ENCODE data around the gene ERAL1.

ERAL1 gene

DNA sequence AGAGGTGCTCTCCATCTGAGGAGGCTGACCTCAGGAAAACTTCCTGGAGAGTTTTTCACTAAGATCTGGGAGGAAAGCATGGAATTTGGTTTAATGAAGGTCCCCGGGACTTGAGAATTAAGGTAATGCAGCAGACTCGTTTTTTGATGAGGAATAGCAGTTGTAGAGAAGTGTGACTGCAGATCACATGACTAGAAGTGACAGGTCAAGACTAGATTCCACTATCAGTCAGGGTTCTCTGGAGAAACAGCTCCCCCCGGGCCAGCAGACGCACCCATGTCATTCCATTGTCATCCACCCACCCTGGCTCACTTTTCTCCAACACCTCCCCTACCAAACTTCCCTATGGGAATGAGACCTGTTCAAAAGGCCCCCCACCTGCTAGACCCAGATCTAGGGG is 50.0 kb downstream of the ERAL1 start:
- no peak for DNase-seq (ENCODE audit: extremely low spot score)
- no peak for TF ChIP-seq ZNF384 (IDR thresholded peaks at IDR 0.05)
- TF ChIP-seq FOXA1 (IDR thresholded peaks at IDR 0.05): no peak
- TF ChIP-seq TARDBP (IDR thresholded peaks at IDR 0.05): no peak
- TF ChIP-seq L3MBTL2 (conservative IDR thresholded peaks at IDR 0.05): no peak
- no peak for TF ChIP-seq FOXM1 (IDR thresholded peaks at IDR 0.05; ENCODE audit: borderline replicate concordance)
- no peak for TF ChIP-seq ELF4 (IDR thresholded peaks at IDR 0.05)
- TF ChIP-seq ARNT (IDR thresholded peaks at IDR 0.05): no peak
- TF ChIP-seq FOXK2 (IDR thresholded peaks at IDR 0.05): no peak
- no peak for TF ChIP-seq LEF1 (IDR thresholded peaks at IDR 0.05; ENCODE audit: borderline replicate concordance)
- TF ChIP-seq, protein P1, sequence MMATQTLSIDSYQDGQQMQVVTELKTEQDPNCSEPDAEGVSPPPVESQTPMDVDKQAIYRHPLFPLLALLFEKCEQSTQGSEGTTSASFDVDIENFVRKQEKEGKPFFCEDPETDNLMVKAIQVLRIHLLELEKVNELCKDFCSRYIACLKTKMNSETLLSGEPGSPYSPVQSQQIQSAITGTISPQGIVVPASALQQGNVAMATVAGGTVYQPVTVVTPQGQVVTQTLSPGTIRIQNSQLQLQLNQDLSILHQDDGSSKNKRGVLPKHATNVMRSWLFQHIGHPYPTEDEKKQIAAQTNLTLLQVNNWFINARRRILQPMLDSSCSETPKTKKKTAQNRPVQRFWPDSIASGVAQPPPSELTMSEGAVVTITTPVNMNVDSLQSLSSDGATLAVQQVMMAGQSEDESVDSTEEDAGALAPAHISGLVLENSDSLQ (IDR thresholded peaks at IDR 0.05): no peak
- no peak for TF ChIP-seq BHLHE40 (IDR thresholded peaks at IDR 0.05; ENCODE audit: borderline replicate concordance)
- TF ChIP-seq SP1 (IDR thresholded peaks at IDR 0.05): no peak
- TF ChIP-seq CTBP1 (IDR thresholded peaks at IDR 0.05; ENCODE audit: borderline replicate concordance): no peak
- TF ChIP-seq HDGF (IDR thresholded peaks at IDR 0.05; ENCODE audit: borderline replicate concordance): no peak
- TF ChIP-seq SUZ12 (IDR thresholded peaks at IDR 0.05): no peak
- TF ChIP-seq NFRKB (IDR thresholded peaks at IDR 0.05): no peak
- ChIA-PET CTCF (no interaction called here), POLR2A (interaction anchor here (1.4 kb wide), 1 partner anchor 185 kb away, joined by 5 read pairs; the partner anchor contains the start of gene RPL23A)

DNA sequence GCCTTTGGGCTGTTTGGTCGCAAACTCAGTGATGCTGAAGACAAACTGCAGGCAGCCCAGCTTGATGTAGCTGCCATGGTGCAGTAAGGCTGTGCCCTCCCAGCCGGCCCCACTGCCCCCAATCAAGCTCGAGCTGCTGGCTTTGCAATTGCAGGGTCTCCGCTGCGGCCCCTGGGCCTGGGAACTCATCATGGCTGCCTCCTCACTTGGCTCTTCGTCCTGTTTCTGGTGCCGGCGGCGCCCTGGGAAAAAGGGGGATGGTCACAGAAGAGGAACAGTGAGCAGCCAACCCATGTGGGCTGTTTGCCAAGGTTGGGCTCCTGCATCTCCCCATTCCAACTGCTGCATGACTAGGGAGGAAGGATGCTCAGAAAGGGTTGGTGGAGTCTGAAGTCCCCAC is 51.5 kb downstream of the ERAL1 start:
- no peak for DNase-seq (ENCODE audit: extremely low spot score)
- ChIA-PET POLR2A (interaction anchor here (2.1 kb wide), 1 partner anchor 46 kb away, joined by 7 read pairs; the partner anchor contains the start of gene PHF12), CTCF (interaction anchor here (0.7 to 1.3 kb wide), 2 partner anchors 47 to 179 kb away, joined by 3 to 4 read pairs; no protein-coding TSS in a partner anchor)
- TF ChIP-seq ELF4 (IDR thresholded peaks at IDR 0.05) (no peak), NFRKB (IDR thresholded peaks at IDR 0.05) (no peak), CTBP1 (IDR thresholded peaks at IDR 0.05; ENCODE audit: borderline replicate concordance) (no peak), L3MBTL2 (conservative IDR thresholded peaks at IDR 0.05) (no peak), FOXK2 (IDR thresholded peaks at IDR 0.05) (no peak), FOXM1 (IDR thresholded peaks at IDR 0.05; ENCODE audit: borderline replicate concordance) (no peak), BHLHE40 (IDR thresholded peaks at IDR 0.05; ENCODE audit: borderline replicate concordance) (no peak), SP1 (IDR thresholded peaks at IDR 0.05) (no peak), LEF1 (IDR thresholded peaks at IDR 0.05; ENCODE audit: borderline replicate concordance) (no peak), TARDBP (IDR thresholded peaks at IDR 0.05) (no peak), ZNF384 (IDR thresholded peaks at IDR 0.05) (no peak), ARNT (IDR thresholded peaks at IDR 0.05) (no peak), FOXA1 (IDR thresholded peaks at IDR 0.05) (no peak), SUZ12 (IDR thresholded peaks at IDR 0.05) (no peak), HDGF (IDR thresholded peaks at IDR 0.05; ENCODE audit: borderline replicate concordance) (no peak)
- TF ChIP-seq, protein P1 (IDR thresholded peaks at IDR 0.05): no peak

DNA sequence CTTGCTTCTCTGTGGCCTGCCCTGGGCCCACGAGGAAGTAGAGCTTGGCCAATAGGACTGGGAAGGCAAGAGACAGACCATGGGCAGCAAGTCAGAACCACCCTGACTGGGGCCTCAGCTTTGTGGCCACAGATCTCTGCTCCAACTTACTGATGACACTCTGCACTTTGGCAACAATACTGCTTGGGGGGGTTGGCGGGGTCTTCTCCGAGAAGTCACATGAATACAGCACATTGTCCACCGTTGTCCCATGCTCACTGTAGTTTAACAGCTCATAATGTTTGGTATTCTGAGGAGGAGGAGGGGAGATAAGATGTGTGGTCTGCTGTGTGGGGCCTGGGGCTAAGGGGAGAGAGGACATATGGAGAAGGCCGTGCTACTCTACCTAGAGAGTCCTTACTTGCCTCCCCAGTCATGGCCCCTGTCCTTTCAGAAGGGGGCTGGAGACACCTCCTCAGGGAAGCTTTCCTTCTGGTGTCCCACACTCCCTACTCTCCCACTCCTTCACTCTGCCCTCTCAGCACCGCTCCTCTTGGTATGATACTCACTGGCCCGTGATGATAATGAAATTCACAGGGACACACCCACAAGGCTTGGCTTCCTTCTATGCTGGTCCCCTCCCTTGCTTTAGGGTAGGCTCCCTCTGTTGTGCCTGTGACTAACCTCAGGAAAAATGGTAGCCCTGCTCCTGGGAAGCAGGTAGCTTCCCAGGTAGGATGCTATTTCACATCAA is 52.1 kb downstream of the ERAL1 start:
- ChIA-PET POLR2A (interaction anchor here (2.1 to 2.4 kb wide), 2 partner anchors 45 to 180 kb away, joined by 7 to 16 read pairs; partner anchors contain the start of genes PHF12 and TLCD1), CTCF (interaction anchor here (0.7 to 1.3 kb wide), 3 partner anchors 47 to 180 kb away, joined by 3 to 5 read pairs (median 4); partner anchors contain the start of gene TLCD1)
- TF ChIP-seq ELF4 (IDR thresholded peaks at IDR 0.05) (no peak), LEF1 (IDR thresholded peaks at IDR 0.05; ENCODE audit: borderline replicate concordance) (no peak), FOXM1 (IDR thresholded peaks at IDR 0.05; ENCODE audit: borderline replicate concordance) (no peak), L3MBTL2 (conservative IDR thresholded peaks at IDR 0.05) (no peak), FOXK2 (IDR thresholded peaks at IDR 0.05) (no peak), ZNF384 (IDR thresholded peaks at IDR 0.05) (no peak), CTBP1 (IDR thresholded peaks at IDR 0.05; ENCODE audit: borderline replicate concordance) (no peak), TARDBP (IDR thresholded peaks at IDR 0.05) (no peak), BHLHE40 (IDR thresholded peaks at IDR 0.05; ENCODE audit: borderline replicate concordance) (no peak), HDGF (IDR thresholded peaks at IDR 0.05; ENCODE audit: borderline replicate concordance) (no peak), SP1 (IDR thresholded peaks at IDR 0.05) (no peak), ARNT (IDR thresholded peaks at IDR 0.05) (no peak), SUZ12 (IDR thresholded peaks at IDR 0.05) (no peak), NFRKB (IDR thresholded peaks at IDR 0.05) (no peak), FOXA1 (IDR thresholded peaks at IDR 0.05) (no peak)
- TF ChIP-seq, protein P1 (IDR thresholded peaks at IDR 0.05): no peak
- DNase-seq (ENCODE audit: extremely low spot score): no peak

DNA sequence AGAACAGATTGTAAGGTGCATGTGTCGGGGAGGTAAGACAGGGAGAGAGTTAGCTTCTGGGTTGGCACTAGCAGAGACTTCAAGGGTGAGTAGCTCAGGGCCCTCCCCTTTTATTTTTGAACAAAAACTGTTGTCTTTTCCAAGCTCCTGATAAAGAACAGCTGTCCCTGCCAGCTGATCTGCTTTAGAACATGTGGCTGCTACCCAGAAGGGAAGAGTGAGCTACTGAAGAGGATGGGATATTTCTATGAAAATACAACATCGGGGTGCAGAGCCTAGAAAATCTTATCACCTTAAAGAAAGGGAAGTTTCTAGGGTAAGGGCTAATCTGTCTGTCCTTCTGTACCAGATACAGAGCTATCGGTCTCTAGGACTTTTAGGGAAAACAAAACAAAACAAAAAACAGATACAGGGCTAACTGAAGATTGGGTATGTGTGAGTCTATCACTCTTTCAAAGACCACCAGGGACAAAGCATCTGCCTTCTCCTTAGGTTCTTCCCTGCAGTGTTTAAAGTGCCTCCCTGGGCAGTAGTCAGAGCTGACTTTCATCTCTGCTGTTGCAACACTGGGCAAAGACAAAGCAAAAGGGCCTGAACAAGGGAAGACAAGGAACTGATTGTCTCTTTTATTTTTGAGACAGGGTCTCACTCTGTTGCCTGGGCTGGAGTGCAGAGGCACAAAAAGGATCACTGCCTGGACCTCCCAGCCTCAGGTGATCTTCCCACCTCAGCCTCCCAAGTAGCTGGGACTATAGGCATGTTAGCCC is 53.1 kb downstream of the ERAL1 start:
- POLR2A ChIA-PET: interaction anchor here (0.8 to 2.4 kb wide), 5 partner anchors 42 to 188 kb away, joined by 3 to 16 read pairs (median 4); partner anchors contain the start of genes FAM222B, PHF12 and TLCD1
- CTCF ChIA-PET: interaction anchor here (0.6 to 1.2 kb wide), 5 partner anchors 10 to 509 kb away, joined by 3 to 8 read pairs (median 5); partner anchors contain the start of genes FLOT2 and TLCD1
- TF ChIP-seq L3MBTL2 (conservative IDR thresholded peaks at IDR 0.05): no peak
- TF ChIP-seq LEF1 (IDR thresholded peaks at IDR 0.05; ENCODE audit: borderline replicate concordance): no peak
- no peak for TF ChIP-seq NFRKB (IDR thresholded peaks at IDR 0.05)
- no peak for TF ChIP-seq FOXA1 (IDR thresholded peaks at IDR 0.05)
- TF ChIP-seq SUZ12 (IDR thresholded peaks at IDR 0.05): no peak
- no peak for TF ChIP-seq BHLHE40 (IDR thresholded peaks at IDR 0.05; ENCODE audit: borderline replicate concordance)
- TF ChIP-seq, protein P1 (IDR thresholded peaks at IDR 0.05): no peak
- no peak for TF ChIP-seq TARDBP (IDR thresholded peaks at IDR 0.05)
- no peak for TF ChIP-seq ZNF384 (IDR thresholded peaks at IDR 0.05)
- no peak for TF ChIP-seq CTBP1 (IDR thresholded peaks at IDR 0.05; ENCODE audit: borderline replicate concordance)
- no peak for TF ChIP-seq FOXK2 (IDR thresholded peaks at IDR 0.05)
- TF ChIP-seq SP1 (IDR thresholded peaks at IDR 0.05): no peak
- no peak for DNase-seq (ENCODE audit: extremely low spot score)
